Testis (tissue), 2 donors: ENCODE measurements around the gene SPATA13.
"Not testable (repeated sequence)": the region's sequence is repeated elsewhere in the genome, so short reads cannot be mapped to it uniquely, and the experiment has no call there.

ENCODE experiments used
- CTCF ChIP-seq, 3 experiments: fragments of 450-650 bp in 2 of 3; fragments of 200-600 bp in 1 of 3; sonication (generic) in 1 of 3; IDR thresholded peaks; one replicate each; pipeline ENCODE4 v1.5.1; 2016 to 2019; ENCODE audit warnings: antibody characterized with exemption in 3 of 3, mild to moderate bottlenecking in 2 of 3, moderate library complexity in 1 of 3
- POLR2A ChIP-seq: fragments of 450-650 bp; IDR thresholded peaks from one replicate; pipeline ENCODE4 v1.6.1; 2017; ENCODE audit warnings: antibody characterized with exemption, mild to moderate bottlenecking, moderate library complexity

GRCh38 chr13:24122045-24122444 is 38.5 kb upstream of the SPATA13 start:
- TF ChIP-seq CTCF (IDR thresholded peaks at IDR 0.05); POLR2A: not testable (repeated sequence)
